WTC11 (cell line): ENCODE measurements around the gene TACC2. TPM values are rescaled to one million over a fixed set of nuclear protein-coding genes. Genes with fewer than 3 reads are reported as not detected.

ENCODE experiments used
- ATAC-seq: fragments of 200-7000 bp; cut with Tn5 transposase; 2 replicates; pipeline ENCODE4 v1.10.0; 2021; ENCODE audit warnings: mild to moderate bottlenecking, moderate library complexity
- CTCF ChIA-PET: fragments of 300-600 bp; sonication (Branson Sonifier 250); formaldehyde crosslinking; loops from one replicate; lab custom pipeline; 2021; ENCODE audit warnings: antibody characterized with exemption; lab: Charles Lee
- POLR2A ChIA-PET: fragments of 350-600 bp; sonication (Branson Sonifier 250); formaldehyde crosslinking; loops from one replicate; lab custom pipeline; 2021; ENCODE audit warnings: antibody characterized with exemption; lab: Charles Lee
- DNase-seq: peaks from one replicate; pipeline ENCODE4 v3.0.0; 2021; ENCODE audit warnings: low spot score
- H3K27ac Mint-ChIP-seq: 2 replicates; pipeline ENCODE4 v1.8.0; 2021; ENCODE audit warnings: mixed read lengths
- H3K27me3 Mint-ChIP-seq: 2 replicates; pipeline ENCODE4 v1.8.0; 2021; ENCODE audit warnings: low read depth, mild to moderate bottlenecking, moderate library complexity, mixed read lengths
- H3K36me3 Mint-ChIP-seq: 2 replicates; pipeline ENCODE4 v1.8.0; 2021; ENCODE audit warnings: mixed read lengths
- H3K4me1 Mint-ChIP-seq: 2 replicates; pipeline ENCODE4 v1.8.0; 2022; ENCODE audit warnings: mixed read lengths
- H3K4me3 Mint-ChIP-seq: 2 replicates; pipeline ENCODE4 v1.8.0; 2021; ENCODE audit warnings: mild to moderate bottlenecking, moderate library complexity, mixed read lengths
- H3K9me3 Mint-ChIP-seq: 2 replicates; pipeline ENCODE4 v1.8.0; 2021; ENCODE audit warnings: mixed read lengths
- FOXP1 ChIP-seq: sonication (generic); formaldehyde crosslinking; IDR thresholded peaks from 2 replicates; pipeline ENCODE4 v1.8.0; 2022; ENCODE audit warnings: missing genetic modification reagents, mild to moderate bottlenecking, moderate library complexity, borderline replicate concordance
- HMGA2 ChIP-seq: fragments of 250-450 bp; sonication (Bioruptor Pico); IDR thresholded peaks from 2 replicates; pipeline ENCODE4 v1.4.0; 2021; ENCODE audit warnings: mild to moderate bottlenecking, moderate library complexity
- IRF2 ChIP-seq: sonication (generic); formaldehyde crosslinking; IDR thresholded peaks from 2 replicates; pipeline ENCODE4 v1.8.0; 2022; ENCODE audit warnings: low read depth, missing genetic modification reagents, borderline replicate concordance
- JUN ChIP-seq: sonication (generic); formaldehyde crosslinking; IDR thresholded peaks from 2 replicates; pipeline ENCODE4 v1.8.0; 2023; ENCODE audit warnings: mild to moderate bottlenecking, missing genetic modification reagents
- NR2C2 ChIP-seq: sonication (generic); formaldehyde crosslinking; IDR thresholded peaks from 2 replicates; pipeline ENCODE4 v1.8.0; 2022; ENCODE audit warnings: mild to moderate bottlenecking, missing genetic modification reagents
- PRRX2 ChIP-seq: fragments of 250-450 bp; sonication (Bioruptor Pico); IDR thresholded peaks from 2 replicates; pipeline ENCODE4 v1.8.0; 2021; ENCODE audit warnings: mild to moderate bottlenecking
- RORB ChIP-seq: fragments of 250-450 bp; sonication (Bioruptor Pico); IDR thresholded peaks from 2 replicates; pipeline ENCODE4 v1.9.0; 2021; ENCODE audit warnings: mild to moderate bottlenecking
- total RNA-seq: library from RNA; stranded (reverse); gene quantifications from 3 replicates; pipeline ENCODE4 v1.2.3, GENCODE V29; 2021
- TF ChIP-seq, protein P1 (sequence below): sonication (generic); formaldehyde crosslinking; IDR thresholded peaks from 2 replicates; pipeline ENCODE4 v1.8.0; 2023; ENCODE audit warnings: missing genetic modification reagents, mild to moderate bottlenecking, borderline replicate concordance
- TF ChIP-seq, protein P2 (sequence below): sonication (generic); formaldehyde crosslinking; IDR thresholded peaks from 2 replicates; pipeline ENCODE4 v1.8.1; 2023; ENCODE audit warnings: mild to moderate bottlenecking, missing genetic modification reagents, borderline replicate concordance
- TF ChIP-seq, protein P3 (sequence below): sonication (generic); formaldehyde crosslinking; IDR thresholded peaks from 2 replicates; pipeline ENCODE4 v1.8.0; 2023; ENCODE audit warnings: missing genetic modification reagents
- TF ChIP-seq, protein P4 (sequence below): sonication (generic); formaldehyde crosslinking; IDR thresholded peaks from 2 replicates; pipeline ENCODE4 v1.8.1; 2022; ENCODE audit warnings: low read depth, missing genetic modification reagents, borderline replicate concordance
- TF ChIP-seq, protein P5 (sequence below): sonication (generic); formaldehyde crosslinking; IDR thresholded peaks from 2 replicates; pipeline ENCODE4 v1.8.0; 2022; ENCODE audit warnings: missing genetic modification reagents

Gene TACC2
- total RNA-seq, 1 experiment from 2014 or later, result 28.9 TPM

DNA sequence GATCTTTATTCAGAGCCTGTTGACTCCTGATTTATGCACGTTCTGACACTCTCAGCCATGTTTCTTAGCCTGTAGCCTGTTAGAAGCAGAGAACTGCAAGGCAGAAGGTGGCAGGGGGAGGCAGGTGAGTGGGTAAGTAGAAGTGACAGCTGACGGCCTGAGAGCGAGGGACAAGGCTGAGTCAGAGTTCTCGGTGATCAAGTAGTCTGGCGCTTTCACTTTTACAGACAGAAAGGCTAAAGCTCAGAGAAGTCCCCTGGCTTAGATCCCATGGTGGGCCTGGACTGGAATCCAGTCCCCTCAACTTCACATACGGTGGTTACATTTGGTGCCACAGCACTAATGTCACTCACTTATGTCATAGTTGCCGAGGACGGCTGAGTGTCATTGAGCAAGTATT is 139.0 kb downstream of the TACC2 start (continued):
- TF ChIP-seq, protein P1, sequence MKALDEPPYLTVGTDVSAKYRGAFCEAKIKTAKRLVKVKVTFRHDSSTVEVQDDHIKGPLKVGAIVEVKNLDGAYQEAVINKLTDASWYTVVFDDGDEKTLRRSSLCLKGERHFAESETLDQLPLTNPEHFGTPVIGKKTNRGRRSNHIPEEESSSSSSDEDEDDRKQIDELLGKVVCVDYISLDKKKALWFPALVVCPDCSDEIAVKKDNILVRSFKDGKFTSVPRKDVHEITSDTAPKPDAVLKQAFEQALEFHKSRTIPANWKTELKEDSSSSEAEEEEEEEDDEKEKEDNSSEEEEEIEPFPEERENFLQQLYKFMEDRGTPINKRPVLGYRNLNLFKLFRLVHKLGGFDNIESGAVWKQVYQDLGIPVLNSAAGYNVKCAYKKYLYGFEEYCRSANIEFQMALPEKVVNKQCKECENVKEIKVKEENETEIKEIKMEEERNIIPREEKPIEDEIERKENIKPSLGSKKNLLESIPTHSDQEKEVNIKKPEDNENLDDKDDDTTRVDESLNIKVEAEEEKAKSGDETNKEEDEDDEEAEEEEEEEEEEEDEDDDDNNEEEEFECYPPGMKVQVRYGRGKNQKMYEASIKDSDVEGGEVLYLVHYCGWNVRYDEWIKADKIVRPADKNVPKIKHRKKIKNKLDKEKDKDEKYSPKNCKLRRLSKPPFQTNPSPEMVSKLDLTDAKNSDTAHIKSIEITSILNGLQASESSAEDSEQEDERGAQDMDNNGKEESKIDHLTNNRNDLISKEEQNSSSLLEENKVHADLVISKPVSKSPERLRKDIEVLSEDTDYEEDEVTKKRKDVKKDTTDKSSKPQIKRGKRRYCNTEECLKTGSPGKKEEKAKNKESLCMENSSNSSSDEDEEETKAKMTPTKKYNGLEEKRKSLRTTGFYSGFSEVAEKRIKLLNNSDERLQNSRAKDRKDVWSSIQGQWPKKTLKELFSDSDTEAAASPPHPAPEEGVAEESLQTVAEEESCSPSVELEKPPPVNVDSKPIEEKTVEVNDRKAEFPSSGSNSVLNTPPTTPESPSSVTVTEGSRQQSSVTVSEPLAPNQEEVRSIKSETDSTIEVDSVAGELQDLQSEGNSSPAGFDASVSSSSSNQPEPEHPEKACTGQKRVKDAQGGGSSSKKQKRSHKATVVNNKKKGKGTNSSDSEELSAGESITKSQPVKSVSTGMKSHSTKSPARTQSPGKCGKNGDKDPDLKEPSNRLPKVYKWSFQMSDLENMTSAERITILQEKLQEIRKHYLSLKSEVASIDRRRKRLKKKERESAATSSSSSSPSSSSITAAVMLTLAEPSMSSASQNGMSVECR (CRISPR knock-in tag), result no peak
- TF ChIP-seq IRF2 (CRISPR knock-in tag), result no peak

DNA sequence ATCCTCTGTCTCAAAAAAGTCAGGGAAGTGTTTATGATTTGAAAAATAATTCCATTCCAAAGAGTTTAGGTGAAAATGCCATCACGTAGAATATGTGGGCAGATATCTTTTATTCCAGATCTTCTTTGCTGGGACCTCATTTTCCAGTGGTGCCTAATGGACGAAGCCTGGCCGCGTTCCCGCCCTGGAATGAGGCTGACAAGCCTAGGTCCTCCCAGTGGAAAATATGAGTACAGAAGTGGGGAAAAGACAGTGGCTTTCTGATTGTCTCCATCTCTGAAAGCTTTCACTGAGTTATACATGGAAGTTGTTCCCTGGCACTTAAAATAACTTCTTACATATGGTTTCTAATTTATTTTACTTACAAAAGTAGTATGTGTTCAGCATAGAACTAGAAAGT is 139.4 kb downstream of the TACC2 start:
- ChIA-PET CTCF (no interaction called here), POLR2A (no interaction called here)
- ATAC-seq (no peak), DNase-seq (no peak)
- no peak overlapping the region for H3K4me3 Mint-ChIP-seq
- H3K27me3 Mint-ChIP-seq, result no peaks in the 10 kb centered on the region
- no peaks in the 10 kb centered on the region for H3K36me3 Mint-ChIP-seq
- peaks cover 42% of the 10 kb centered on the region for H3K4me1 Mint-ChIP-seq
- H3K27ac Mint-ChIP-seq, result no peak overlapping the region
- TF ChIP-seq HMGA2 (CRISPR knock-in tag), result no peak
- TF ChIP-seq, protein P2, sequence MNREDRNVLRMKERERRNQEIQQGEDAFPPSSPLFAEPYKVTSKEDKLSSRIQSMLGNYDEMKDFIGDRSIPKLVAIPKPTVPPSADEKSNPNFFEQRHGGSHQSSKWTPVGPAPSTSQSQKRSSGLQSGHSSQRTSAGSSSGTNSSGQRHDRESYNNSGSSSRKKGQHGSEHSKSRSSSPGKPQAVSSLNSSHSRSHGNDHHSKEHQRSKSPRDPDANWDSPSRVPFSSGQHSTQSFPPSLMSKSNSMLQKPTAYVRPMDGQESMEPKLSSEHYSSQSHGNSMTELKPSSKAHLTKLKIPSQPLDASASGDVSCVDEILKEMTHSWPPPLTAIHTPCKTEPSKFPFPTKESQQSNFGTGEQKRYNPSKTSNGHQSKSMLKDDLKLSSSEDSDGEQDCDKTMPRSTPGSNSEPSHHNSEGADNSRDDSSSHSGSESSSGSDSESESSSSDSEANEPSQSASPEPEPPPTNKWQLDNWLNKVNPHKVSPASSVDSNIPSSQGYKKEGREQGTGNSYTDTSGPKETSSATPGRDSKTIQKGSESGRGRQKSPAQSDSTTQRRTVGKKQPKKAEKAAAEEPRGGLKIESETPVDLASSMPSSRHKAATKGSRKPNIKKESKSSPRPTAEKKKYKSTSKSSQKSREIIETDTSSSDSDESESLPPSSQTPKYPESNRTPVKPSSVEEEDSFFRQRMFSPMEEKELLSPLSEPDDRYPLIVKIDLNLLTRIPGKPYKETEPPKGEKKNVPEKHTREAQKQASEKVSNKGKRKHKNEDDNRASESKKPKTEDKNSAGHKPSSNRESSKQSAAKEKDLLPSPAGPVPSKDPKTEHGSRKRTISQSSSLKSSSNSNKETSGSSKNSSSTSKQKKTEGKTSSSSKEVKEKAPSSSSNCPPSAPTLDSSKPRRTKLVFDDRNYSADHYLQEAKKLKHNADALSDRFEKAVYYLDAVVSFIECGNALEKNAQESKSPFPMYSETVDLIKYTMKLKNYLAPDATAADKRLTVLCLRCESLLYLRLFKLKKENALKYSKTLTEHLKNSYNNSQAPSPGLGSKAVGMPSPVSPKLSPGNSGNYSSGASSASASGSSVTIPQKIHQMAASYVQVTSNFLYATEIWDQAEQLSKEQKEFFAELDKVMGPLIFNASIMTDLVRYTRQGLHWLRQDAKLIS (CRISPR knock-in tag), result no peak
- TF ChIP-seq, protein P3, sequence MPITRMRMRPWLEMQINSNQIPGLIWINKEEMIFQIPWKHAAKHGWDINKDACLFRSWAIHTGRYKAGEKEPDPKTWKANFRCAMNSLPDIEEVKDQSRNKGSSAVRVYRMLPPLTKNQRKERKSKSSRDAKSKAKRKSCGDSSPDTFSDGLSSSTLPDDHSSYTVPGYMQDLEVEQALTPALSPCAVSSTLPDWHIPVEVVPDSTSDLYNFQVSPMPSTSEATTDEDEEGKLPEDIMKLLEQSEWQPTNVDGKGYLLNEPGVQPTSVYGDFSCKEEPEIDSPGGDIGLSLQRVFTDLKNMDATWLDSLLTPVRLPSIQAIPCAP (CRISPR knock-in tag), result no peak
- TF ChIP-seq, protein P4, sequence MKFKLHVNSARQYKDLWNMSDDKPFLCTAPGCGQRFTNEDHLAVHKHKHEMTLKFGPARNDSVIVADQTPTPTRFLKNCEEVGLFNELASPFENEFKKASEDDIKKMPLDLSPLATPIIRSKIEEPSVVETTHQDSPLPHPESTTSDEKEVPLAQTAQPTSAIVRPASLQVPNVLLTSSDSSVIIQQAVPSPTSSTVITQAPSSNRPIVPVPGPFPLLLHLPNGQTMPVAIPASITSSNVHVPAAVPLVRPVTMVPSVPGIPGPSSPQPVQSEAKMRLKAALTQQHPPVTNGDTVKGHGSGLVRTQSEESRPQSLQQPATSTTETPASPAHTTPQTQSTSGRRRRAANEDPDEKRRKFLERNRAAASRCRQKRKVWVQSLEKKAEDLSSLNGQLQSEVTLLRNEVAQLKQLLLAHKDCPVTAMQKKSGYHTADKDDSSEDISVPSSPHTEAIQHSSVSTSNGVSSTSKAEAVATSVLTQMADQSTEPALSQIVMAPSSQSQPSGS (CRISPR knock-in tag), result no peak
- TF ChIP-seq JUN (CRISPR knock-in tag), result no peak
- no peak for TF ChIP-seq FOXP1 (CRISPR knock-in tag)
- TF ChIP-seq, protein P5, sequence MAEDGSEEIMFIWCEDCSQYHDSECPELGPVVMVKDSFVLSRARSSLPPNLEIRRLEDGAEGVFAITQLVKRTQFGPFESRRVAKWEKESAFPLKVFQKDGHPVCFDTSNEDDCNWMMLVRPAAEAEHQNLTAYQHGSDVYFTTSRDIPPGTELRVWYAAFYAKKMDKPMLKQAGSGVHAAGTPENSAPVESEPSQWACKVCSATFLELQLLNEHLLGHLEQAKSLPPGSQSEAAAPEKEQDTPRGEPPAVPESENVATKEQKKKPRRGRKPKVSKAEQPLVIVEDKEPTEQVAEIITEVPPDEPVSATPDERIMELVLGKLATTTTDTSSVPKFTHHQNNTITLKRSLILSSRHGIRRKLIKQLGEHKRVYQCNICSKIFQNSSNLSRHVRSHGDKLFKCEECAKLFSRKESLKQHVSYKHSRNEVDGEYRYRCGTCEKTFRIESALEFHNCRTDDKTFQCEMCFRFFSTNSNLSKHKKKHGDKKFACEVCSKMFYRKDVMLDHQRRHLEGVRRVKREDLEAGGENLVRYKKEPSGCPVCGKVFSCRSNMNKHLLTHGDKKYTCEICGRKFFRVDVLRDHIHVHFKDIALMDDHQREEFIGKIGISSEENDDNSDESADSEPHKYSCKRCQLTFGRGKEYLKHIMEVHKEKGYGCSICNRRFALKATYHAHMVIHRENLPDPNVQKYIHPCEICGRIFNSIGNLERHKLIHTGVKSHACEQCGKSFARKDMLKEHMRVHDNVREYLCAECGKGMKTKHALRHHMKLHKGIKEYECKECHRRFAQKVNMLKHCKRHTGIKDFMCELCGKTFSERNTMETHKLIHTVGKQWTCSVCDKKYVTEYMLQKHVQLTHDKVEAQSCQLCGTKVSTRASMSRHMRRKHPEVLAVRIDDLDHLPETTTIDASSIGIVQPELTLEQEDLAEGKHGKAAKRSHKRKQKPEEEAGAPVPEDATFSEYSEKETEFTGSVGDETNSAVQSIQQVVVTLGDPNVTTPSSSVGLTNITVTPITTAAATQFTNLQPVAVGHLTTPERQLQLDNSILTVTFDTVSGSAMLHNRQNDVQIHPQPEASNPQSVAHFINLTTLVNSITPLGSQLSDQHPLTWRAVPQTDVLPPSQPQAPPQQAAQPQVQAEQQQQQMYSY (CRISPR knock-in tag), result no peak
- TF ChIP-seq NR2C2, result no peak
- TF ChIP-seq PRRX2 (CRISPR knock-in tag), result no peak
- TF ChIP-seq RORB (CRISPR knock-in tag), result no peak
- no peaks in the 10 kb centered on the region for H3K9me3 Mint-ChIP-seq
